ENCODE measurements around the gene AGR2.
"Not testable (repeated sequence)": the region's sequence is repeated elsewhere in the genome, so short reads cannot be mapped to it uniquely, and the experiment has no call there.

Gene AGR2

GRCh38 chr7:16774294-16774693 is 30.5 kb downstream of the AGR2 start:
- TF ChIP-seq, protein P1, sequence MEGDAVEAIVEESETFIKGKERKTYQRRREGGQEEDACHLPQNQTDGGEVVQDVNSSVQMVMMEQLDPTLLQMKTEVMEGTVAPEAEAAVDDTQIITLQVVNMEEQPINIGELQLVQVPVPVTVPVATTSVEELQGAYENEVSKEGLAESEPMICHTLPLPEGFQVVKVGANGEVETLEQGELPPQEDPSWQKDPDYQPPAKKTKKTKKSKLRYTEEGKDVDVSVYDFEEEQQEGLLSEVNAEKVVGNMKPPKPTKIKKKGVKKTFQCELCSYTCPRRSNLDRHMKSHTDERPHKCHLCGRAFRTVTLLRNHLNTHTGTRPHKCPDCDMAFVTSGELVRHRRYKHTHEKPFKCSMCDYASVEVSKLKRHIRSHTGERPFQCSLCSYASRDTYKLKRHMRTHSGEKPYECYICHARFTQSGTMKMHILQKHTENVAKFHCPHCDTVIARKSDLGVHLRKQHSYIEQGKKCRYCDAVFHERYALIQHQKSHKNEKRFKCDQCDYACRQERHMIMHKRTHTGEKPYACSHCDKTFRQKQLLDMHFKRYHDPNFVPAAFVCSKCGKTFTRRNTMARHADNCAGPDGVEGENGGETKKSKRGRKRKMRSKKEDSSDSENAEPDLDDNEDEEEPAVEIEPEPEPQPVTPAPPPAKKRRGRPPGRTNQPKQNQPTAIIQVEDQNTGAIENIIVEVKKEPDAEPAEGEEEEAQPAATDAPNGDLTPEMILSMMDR (conservative IDR thresholded peaks at IDR 0.05), result no peak
- 0 out of 2 replicates have a peak overlapping the region, but pooled peaks have one; percentile 6 for H3K27ac ChIP-seq

DNA sequence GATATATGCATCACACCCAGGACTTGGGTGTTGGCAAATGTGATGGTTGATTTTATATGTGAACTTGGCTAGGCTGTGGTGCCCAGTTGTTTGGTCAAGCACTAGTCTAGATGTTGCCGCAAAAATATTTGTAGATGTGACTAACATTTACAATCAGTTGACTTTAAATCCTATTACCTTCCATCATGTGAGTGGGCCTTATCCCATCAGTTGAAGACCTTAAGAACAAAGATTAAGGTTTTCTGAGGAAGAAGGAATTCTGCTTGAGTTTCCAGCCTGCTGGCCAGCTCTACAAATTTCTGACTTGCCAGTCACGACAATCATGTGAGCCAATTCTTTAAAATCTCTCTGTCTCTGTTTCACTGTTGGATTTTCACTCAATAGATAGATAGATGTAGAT is 30.9 kb downstream of the AGR2 start:
- TF ChIP-seq, protein P1 (conservative IDR thresholded peaks at IDR 0.05), result no peak
- H3K27ac ChIP-seq, result peak overlapping the region; percentile 6; the same call in 1 of the 2 replicates

- H3K27ac ChIP-seq, result peak overlapping the region; percentile 6; the same call in 1 of the 2 replicates
- TF ChIP-seq, protein P1 (conservative IDR thresholded peaks at IDR 0.05), result no peak
Measured at GRCh38 chr7:16773326-16773725, 31.5 kb downstream of the AGR2 start.

- TF ChIP-seq, protein P1 (conservative IDR thresholded peaks at IDR 0.05), result no peak
- no peak overlapping the region for H3K27ac ChIP-seq
Measured at GRCh38 chr7:16770657-16771329, 34.0 kb downstream of the AGR2 start.

DNA sequence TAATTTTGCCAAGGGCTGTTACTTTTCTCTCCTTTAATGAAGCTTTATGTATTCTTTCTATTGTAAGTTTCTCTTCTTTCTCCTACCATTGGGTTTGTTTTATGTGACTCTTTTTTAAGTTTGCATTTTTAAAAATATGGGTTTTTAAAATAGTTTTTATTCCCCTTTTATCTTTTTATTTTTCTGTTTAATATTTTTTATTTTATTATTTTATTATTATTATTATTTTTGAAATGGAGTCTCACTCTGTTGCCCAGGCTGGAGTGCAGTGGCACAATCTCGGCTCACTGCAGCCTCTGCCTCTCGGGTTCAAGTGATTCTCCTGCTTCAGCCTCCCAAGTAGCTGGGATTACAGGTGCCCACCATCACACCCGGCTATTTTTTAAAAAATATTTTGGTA is 34.8 kb downstream of the AGR2 start:
- H3K27ac ChIP-seq, result not testable (repeated sequence)

GRCh38 chr7:16765436-16765859 is 39.4 kb downstream of the AGR2 start:
- peak overlapping the region; percentile 65 for H3K27ac ChIP-seq
- TF ChIP-seq, protein P1 (conservative IDR thresholded peaks at IDR 0.05), result no peak

DNA sequence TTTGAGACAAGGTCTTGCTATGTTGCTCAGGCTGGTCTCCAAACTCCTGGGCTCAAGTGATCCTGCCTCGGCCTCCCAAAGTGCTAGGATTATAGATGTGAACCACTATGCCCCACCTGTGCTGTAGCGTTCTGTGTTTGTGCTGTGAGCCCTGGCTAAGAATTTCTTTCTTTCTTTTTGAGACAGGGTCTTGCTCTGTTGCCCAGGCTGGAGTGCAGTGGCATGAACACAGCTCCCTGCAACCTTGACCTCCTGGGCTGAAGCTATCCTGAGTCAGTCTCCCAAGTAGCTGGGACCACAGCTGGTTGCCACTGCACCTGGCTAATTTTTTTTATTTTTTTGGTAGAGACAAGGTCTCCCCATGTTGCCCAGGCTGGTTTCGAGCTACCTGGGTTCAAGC is 39.9 kb downstream of the AGR2 start:
- TF ChIP-seq, protein P1 (conservative IDR thresholded peaks at IDR 0.05), result no peak
- peak overlapping the region; percentile 65 for H3K27ac ChIP-seq

GRCh38 chr7:16762177-16762576 is 42.6 kb downstream of the AGR2 start:
- no peak overlapping the region for H3K27ac ChIP-seq

More at GRCh38 chr7:16762177-16762576, 42.6 kb downstream of the AGR2 start:
- TF ChIP-seq, protein P1 (conservative IDR thresholded peaks at IDR 0.05), result no peak

All from VCaP (cell line).